ENCODE measurements around the gene PARPBP.
A peak's percentile ranks its signal among the peaks of the same experiment; 100 is the strongest.
"Not testable (repeated sequence)": the region's sequence is repeated elsewhere in the genome, so short reads cannot be mapped to it uniquely, and the experiment has no call there.

Gene PARPBP, protein sequence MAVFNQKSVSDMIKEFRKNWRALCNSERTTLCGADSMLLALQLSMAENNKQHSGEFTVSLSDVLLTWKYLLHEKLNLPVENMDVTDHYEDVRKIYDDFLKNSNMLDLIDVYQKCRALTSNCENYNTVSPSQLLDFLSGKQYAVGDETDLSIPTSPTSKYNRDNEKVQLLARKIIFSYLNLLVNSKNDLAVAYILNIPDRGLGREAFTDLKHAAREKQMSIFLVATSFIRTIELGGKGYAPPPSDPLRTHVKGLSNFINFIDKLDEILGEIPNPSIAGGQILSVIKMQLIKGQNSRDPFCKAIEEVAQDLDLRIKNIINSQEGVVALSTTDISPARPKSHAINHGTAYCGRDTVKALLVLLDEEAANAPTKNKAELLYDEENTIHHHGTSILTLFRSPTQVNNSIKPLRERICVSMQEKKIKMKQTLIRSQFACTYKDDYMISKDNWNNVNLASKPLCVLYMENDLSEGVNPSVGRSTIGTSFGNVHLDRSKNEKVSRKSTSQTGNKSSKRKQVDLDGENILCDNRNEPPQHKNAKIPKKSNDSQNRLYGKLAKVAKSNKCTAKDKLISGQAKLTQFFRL

DNA sequence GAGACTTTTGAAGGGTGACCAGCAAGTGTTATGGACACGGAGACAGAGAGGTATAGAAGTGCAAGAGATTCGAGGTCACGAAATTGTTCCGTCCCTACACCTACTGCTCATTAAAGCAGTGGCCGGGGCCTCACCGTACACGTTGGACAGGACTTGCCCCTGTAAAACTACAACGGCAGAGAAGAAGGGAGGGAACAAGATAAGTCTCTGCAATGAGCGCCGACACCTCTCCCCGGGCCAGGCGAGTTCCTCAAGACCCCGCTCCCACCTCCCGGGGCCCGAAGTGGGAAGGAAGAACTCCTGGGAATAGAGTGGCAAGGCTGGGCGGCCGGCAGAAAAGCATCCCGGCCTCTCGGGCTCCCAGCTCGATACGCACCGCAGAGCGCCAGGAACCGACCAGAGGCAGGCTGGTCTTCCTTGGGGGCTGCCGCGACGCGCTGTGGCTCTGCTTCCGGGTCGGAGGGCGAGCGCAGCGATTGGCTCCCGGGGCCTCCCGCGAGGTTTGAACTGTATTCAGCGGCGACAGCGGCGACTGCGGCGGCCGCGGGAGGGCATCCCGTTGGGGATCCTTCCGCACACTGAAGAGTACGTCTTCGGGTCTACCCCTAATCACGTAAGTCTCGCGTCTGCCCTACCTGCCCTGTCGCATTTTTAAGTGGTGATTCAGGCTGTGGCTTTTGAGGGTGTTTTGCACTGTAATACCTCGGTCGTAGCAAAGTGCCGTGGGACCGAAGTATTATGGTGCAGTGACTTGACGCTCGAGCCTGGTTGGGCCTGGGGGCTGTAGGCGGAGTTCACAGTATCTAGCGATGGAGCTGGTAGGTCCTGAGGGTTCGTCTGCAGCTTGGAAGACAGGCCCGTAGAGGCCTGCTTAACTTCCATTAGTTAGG is at the start of gene PARPBP, which contains the start of gene NUP37:
Gene PARPBP (plus strand): TSS at position 510 of the 890 bp plus-strand sequence. CDS start 3,706 bp downstream, outside the sequence.
Gene NUP37 (minus strand): TSS at position 441 of the 890 bp plus-strand sequence. CDS start 1,596 bp downstream, outside the sequence.
- DNase-seq (ENCODE audit: low read depth in 2 of 2): peak; percentile 83 to 85

DNA sequence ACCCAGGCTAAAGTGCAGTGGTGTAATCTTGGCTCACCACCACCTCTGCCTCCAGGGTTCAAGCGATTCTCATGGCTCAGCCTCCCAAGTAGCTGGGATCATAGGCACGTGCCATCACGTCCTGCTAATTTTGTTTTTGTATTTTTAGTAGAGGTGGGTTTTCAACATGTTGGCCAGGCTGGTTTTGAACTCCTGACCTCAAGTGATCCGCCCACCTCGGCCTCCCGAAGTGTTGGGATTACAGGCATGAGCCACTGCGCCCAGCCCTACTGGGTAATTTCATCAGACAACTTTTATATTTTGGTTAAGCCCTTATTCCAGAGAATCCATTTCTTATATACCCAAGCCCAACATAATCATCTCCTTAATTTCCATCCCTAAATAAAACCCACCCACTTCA is 47.9 kb upstream of the PARPBP start:
- not testable (repeated sequence) for DNase-seq (ENCODE audit: low read depth in 2 of 2)

DNA sequence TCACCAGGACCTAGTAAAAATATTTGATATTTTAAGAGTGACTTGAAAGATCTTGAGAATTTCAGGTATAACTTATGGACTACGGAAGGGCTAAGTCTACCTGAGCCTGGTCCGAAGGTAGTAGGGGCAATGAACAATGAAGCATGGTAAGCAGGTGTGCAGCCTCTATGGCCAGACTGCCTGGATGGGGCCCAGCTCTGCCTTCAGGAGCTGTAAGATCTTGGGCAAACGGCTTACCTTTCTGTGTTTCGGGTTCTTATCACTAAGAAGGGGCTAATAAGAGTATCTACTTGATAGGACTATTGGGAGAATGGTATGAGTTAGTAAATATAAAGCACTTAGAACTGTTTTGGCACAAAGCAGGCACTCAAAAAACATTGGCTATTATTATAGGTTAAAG is 39.1 kb upstream of the PARPBP start:
- no peak for DNase-seq (ENCODE audit: low read depth in 2 of 2)

DNA sequence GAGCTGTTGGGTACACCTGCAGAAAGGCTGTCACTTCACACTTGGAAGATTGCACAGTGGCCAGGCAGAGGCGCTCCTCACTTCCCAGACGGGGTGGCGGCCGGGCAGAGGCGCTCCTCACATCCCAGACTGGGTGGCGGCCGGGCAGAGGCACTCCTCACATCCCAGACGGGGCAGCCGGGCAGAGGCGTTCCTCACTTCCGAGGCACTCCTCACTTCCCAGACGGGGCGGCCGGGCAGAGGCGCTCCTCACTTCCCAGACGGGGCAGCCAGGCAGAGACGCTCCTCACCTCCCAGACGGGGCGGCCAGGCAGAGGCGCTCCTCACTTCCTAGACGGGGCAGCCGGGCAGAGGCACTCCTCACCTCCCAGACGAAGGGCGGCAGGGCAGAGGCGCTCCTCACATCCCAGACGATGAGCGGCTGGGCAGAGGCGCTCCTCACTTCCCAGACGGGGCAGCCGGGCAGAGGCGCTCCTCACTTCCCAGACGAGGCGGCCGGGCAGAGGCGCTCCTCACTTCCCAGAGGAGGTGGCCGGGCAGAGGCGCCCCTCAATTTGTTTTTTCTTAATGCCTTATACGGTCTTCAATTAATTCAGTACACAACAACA is 30.7 kb upstream of the PARPBP start:
- DNase-seq (ENCODE audit: low read depth in 2 of 2): not testable (repeated sequence)

DNA sequence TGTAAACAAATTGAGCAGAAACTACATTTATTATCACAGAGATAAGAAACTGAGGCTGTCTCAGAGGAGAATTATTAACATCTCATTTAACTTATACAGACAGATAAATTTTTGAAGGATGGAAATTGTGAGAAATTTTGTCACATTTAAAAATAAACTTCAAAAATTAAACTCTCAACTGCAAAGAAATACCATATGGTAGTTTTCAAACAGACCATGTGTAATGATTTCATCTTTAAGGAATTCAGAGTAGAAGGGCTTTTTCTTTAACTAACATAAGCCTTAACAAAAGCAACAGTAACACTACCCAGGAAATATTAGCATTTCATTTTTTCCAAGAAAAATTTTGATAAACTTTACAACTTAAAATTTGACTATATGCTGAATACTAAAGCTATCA is 26.7 kb upstream of the PARPBP start:
- DNase-seq (ENCODE audit: low read depth in 2 of 2): no peak

DNA sequence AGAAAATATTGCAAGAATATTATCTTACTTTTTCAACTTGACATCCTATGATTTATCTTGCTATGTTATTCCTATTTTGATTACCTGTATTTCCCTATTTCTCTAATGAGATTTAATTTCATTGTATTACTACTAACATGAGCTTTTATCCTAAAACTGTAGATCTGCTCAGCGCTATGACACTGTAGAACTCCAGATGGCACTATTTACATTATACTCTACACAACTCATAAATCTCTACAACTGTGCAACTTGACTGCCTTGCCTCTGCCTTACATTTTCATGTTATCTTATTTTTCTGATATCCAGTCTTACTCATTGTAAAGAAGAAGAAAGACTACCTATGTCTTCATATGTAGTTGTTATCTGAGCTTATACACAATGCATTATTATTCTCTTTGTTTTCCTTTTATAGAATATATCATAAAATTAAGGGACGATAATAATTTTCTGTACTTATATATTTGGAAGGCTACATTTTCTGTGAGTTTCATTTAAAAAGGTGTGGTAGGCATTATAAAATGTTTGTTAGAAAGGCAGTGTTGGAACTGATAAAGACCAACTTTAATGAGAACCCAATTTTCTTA is 24.2 kb upstream of the PARPBP start:
- DNase-seq (ENCODE audit: low read depth in 2 of 2): no peak

DNA sequence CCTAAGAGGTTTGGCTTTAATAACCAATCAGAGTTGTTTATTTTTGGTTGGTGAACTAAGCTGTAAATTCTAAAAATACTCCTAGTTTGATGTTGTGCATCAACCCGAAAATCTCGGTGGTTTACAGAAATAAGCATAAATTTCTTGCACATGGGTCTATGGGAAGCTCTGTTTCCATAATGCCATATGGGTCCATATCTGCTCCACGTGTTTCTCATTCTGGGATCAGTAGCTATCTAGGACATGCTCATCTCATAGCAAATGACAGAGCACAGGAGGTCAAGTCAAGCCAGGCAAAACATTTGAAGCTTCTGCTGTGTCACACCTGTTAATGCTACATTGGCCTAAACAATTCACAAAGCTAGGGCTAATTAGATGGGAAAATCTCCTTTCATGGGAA is 23.1 kb upstream of the PARPBP start:
- no peak for DNase-seq (ENCODE audit: low read depth in 2 of 2)

DNA sequence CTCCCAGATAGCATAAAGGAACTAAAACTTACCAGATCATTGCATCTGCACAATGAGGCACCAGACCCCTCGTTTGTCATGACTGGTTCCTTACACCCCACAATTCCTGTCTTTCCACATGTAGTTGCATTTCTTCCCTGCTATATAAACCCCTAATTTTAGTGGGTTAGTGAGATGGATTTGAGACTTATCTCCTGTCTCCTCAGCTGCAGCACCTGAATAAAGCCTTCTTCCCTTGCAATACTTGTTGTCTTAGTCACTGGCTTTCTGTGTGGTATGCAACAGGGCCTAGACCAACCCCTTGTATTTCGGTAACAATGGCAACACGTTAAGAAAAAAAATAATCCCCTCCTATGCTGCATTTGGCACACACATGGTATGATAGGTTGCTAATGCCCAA is 13.1 kb upstream of the PARPBP start:
- no peak for DNase-seq (ENCODE audit: low read depth in 2 of 2)

DNA sequence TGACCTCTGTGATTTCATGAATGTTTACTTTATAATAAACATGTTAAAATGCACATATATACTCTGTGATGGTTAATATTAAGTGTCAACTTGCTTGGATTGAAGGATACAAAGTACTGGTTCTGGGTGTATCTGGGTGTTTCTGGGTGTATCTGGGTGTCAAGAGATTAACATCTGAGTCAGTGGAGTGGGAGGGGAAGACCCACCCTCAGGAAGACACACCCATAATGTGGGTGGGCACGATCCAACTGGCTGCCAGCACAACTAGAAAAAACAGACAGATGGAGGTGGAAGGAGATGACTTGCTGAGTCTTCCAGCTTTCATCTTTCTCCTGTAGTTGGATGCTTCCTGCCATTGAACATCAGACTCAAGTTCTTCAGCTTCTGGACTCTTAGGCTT is 12.0 kb upstream of the PARPBP start:
- no peak for DNase-seq (ENCODE audit: low read depth in 2 of 2)

DNA sequence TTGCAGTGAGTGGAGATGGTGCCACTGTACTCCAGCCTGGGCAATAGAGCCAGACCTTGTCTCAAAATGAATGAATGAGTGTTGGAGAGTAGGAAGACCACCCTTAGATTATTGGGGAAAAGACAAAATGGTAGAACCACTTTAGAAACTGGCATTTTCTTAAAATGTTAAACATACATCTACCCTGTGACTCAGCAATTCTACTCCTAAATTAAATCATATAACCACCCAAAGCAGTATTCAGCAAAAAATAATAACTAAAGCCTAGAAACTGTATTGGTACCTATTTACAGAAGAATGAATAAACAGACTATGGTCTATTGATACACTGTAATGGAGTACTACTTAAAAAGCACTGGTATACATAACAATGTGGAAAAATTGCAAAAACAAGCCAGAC is 9.2 kb upstream of the PARPBP start:
- no peak for DNase-seq (ENCODE audit: low read depth in 2 of 2)

DNA sequence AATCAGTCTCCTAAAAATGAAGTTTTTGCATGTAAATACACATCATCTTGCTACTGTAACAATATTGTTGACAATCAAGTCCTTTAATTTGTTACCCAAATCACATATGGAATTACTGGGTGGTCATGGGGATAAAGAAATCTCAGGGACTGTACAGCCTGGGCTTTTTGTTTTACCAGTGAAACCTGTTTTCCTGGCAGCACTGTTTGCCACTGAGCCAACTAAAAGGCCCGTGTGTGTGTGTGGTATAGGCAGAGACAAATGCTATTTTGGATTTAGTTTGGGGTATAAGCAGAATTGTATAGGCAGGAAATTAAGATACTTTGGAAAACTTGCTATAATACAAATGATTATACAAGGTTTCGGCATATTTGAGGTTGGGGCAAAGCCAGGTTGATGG is 5.8 kb upstream of the PARPBP start:
- no peak for DNase-seq (ENCODE audit: low read depth in 2 of 2)

DNA sequence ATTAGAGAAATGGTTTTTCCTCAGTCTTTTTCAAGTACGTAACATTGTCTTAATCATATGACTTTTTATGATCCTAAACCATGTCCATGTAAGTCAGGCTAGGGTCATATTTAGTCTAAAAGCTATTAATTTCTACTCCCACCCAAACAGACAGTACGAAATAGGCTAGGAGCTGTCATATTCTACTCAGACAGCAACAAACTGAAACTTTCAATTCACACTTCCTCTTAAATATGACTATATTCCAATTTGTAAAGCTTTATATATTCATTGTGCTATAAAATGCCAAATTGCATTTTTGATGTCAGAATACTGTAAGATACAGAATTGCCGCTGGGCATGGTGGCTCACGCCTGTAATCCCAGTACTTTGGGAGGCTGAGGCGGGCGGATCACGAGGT is 3.6 kb upstream of the PARPBP start:
- DNase-seq (ENCODE audit: low read depth in 2 of 2): no peak

DNA sequence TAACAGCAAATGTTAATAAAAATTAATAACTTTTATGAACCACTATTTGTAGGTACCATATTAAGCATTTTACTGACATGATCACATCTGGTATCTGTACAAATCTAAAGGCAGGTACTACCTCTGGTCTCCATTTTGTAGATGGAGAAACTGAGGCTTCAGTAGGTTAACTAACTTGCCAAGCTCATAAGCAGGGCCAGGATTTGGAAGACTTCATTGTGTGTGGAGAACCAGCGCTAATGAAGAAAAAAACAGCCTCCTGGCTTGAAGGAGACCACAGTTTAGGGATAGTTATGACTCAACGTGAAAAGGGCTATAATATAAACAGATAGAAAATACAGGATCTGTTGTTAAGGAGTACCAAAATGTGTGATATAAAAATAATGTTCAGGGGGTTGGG is 1.1 kb upstream of the PARPBP start:
- DNase-seq (ENCODE audit: low read depth in 2 of 2): no peak

DNA sequence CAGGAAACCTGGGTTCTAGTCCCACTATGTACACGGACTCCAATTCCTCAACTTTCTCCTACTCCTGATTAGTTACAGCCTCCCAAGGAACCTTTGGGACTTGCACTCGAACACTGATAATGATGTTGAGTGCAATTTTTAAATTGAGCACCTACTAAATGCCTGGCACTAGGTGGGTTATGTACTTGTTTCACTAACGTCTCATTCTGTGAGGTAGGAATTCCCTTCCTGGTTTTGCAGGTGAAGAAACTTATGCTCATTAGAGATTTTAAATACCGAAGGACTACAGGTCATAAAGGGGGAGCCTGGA is 536 bp downstream of the PARPBP start:
- DNase-seq (ENCODE audit: low read depth in 2 of 2): no peak

DNA sequence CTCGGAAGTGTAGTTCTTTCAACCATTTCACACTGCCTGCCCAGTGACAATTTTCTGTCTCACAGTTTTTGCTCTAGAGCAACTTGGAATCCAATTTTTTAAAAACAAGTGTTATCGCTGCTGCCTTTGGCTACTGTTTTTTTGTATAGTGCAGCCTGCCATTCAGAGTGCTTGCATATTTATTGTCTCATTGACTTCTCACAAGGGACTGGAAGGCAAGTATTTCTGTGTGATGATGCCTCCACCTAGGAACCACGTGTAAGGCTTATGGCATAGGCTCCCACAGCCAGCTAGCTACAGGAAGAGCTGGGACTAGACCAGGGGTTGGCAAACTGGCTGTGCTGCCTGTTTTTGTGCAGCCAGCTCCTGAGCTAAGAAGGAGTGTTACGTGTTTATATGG is 903 bp downstream of the PARPBP start:
- no peak for DNase-seq (ENCODE audit: low read depth in 2 of 2)

DNA sequence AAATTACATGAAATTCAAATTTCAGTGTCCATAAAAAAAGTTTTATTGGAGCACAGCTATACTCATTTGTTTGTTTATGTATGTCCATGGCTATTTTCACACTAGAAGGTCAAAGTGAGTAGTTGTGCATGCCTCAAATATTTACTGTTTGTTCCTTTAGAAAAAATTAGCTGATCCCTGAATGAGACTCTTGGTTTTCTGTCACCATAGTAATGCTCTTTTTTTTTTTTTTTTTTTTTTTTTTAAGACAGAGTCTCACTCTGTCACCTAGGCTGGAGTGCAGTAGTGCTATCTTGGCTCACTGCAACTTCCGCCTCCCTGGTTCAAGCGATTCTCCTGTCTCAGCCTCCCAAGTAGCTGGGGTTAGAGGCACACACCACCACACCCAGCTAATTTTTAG is 1.3 kb downstream of the PARPBP start:
- not testable (repeated sequence) for DNase-seq (ENCODE audit: low read depth in 2 of 2)

DNA sequence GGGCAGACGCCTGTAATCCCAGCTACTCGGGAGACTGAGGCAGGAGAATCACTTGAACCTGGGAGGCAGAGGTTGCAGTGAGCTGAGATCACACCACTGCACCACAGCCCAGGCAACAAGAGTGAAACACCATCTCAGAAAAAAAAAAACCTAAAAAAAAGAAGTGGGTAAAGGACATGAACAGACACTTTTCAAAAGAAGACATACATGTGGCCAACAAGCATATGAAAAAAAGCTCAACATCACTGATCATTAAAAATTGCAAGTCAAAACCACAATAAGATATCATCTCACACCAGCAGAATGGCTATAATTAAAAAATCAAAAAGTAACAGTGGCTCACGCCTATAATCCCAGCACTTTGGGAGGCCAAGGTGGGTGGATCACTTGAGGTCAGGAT is 10.7 kb downstream of the PARPBP start:
- not testable (repeated sequence) for DNase-seq (ENCODE audit: low read depth in 2 of 2)

DNA sequence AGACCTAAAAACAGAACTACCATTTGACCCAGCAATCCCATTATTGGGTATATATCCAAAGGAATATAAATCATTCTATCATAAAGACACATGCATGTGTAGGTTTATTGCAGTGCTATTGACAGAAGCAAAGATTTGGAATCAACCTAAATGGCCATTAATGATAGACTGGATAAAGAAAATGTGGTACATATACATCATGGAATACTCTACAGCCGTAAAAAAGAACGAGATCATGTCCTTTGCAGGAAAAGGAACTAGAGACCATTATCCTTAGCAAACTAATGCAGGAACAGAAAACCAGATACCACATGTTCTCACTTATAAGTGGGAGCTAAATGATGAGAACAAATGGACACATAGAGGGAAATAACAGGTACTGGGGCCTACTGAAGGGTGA is 11.5 kb downstream of the PARPBP start:
- DNase-seq (ENCODE audit: low read depth in 2 of 2): not testable (repeated sequence)

DNA sequence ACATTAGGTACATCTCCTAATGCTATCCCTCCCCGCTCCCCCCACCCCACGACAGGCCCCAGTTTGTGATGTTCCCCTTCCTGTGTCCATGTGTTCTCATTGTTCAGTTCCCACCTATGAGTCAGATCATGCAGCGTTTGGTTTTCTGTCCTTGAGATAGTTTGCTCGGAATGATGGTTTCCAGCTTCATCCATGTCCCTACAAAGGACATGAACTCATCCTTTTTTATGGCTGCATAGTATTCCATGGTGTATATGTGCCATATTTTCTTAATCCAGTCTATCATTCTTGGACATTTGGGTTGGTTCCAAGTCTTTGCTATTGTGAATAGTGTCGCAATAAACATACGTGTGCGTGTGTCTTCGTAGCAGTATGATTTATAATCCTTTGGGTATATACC is 17.6 kb downstream of the PARPBP start:
- not testable (repeated sequence) for DNase-seq (ENCODE audit: low read depth in 2 of 2)

DNA sequence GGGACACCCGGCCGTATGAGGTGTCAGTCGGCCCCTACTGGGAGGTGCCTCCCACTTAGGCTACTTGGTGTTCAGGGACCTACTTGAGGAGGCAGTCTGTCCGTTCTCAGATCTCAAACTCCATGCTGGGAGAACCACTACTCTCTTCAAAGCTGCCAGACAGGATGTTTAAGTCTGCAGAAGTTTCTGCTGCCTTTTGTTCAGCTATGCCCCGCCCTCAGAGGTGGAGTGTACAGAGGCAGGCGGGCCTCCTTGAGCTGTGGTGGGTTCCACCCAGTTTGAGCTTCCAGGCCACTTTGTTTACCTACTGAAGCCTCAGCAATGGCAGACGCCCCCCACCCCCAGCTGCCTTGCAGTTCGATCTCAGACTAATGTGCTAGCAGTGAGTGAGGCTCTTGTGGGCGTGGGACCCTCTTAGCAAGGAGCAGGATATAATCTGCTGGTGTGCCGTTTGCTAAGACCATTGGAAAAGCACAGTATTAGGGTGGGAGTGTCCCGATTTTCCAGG is 22.9 kb downstream of the PARPBP start:
- not testable (repeated sequence) for DNase-seq (ENCODE audit: low read depth in 2 of 2)

DNA sequence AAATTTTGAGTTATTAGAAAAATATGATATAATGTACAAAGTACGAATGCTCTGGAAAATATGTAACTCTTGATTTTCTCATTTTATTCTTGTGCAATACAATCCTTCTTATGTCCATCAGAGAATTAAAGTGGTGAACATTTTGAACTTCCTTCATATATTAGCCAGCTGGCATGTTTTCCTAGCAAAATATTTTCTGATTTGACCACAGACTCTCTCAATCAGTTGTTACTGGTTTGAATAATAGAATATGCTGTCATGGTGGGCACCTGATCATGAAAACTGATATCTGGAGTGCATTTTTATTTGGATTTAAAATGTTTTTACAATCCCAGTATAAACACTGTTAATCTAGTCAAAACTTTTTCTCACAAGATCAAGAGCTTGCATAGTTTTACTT is 24.2 kb downstream of the PARPBP start:
- DNase-seq (ENCODE audit: low read depth in 2 of 2): no peak

Measured in stimulated activated CD4-positive, alpha-beta T cell treated with anti-CD3 and anti-CD28 coated beads, Interleukin-1b, Interleukin-23, amount 100 ng/mL, for 4 hours (primary cell).